ENCODE measurements around the gene ANKRD44. TPM values are rescaled to one million over a fixed set of nuclear protein-coding genes. Genes with fewer than 3 reads are reported as not detected.

ANKRD44 gene
- total and polyA plus RNA-seq, 2 of the 8 experiments (the other 6 are each of a cell fraction or from before 2014, with no cell fraction given) = 1.2 to 1.3 TPM

DNA sequence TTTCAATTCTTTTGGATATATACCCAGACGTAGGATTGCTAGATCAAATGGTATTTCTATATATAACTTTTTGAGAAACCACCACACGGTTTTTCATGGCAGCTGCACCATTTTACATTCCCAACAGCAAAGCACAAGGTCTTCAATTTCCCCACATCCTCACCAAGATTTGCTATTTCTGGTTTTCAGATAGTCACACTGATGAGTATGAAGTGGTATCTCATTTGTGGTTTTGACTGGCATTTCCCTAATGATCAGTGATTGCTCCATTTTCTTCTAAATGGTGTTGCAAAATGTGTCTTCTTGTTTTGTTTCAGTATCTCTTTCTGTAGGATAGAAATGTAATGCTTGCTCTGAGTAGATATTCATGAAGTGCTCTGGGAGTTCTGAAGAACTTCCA, 52.0 kb downstream of the ANKRD44 start:
- Histone ChIP-seq H2AFZ (ENCODE audit: low read length) (no peak overlapping the region), H3K56ac (replicated peaks; ENCODE audit: insufficient read length, low read depth, low read length) (no peak overlapping the region), H3K79me1 (ENCODE audit: low read depth, low read length) (no peaks in the 10 kb centered on the region), H2BK120ac (replicated peaks; ENCODE audit: low read depth, low read length) (no peak overlapping the region), H4K8ac (ENCODE audit: extremely low read depth, insufficient read depth, low read length) (no peak overlapping the region), H3K4me3 (ENCODE audit: extremely low read depth in 1 of 4, insufficient read depth in 2 of 4, low read depth in 3 of 4, low read length in 4 of 4) (no peak overlapping the region), H4K5ac (ENCODE audit: insufficient read length, low read depth, low read length) (no peak overlapping the region), H3K27me3 (replicated peaks in 1 of 4; ENCODE audit: control insufficient read depth in 3 of 4, extremely low read depth in 1 of 4, insufficient read depth in 3 of 4, low read length in 3 of 4) (no peaks in the 10 kb centered on the region; a peak in 1 of 7 replicates), H2AK5ac (ENCODE audit: low read depth, low read length) (no peak overlapping the region), H3K23me2 (ENCODE audit: low read depth, low read length) (no peaks in the 10 kb centered on the region), H2BK12ac (ENCODE audit: low read depth, low read length) (no peak overlapping the region), H2BK5ac (ENCODE audit: low read depth, low read length) (no peak overlapping the region), H3K27ac (ENCODE audit: low read depth, low read length) (no peak overlapping the region), H3K9ac (replicated peaks in 1 of 4; ENCODE audit: extremely low read depth in 1 of 4, low read depth in 3 of 4, low read length in 3 of 4) (no peak overlapping the region), H3K18ac (ENCODE audit: extremely low read depth, low read length) (no peak overlapping the region), H3K36me3 (ENCODE audit: control insufficient read depth in 2 of 4, insufficient read depth in 4 of 4, low read length in 3 of 4) (no peaks in the 10 kb centered on the region), H3K14ac (ENCODE audit: insufficient read length) (no peak overlapping the region), H3K79me2 (ENCODE audit: control insufficient read depth in 1 of 2, insufficient read depth in 2 of 2, low read length in 2 of 2) (no peaks in the 10 kb centered on the region), H3K4me1 (replicated peaks in 1 of 4; ENCODE audit: control insufficient read depth in 3 of 4, insufficient read depth in 4 of 4, low read length in 3 of 4) (no peaks in the 10 kb centered on the region), H2BK15ac (ENCODE audit: low read length) (no peak overlapping the region), H3K4me2 (ENCODE audit: insufficient read depth in 1 of 2, low read depth in 2 of 2, low read length in 2 of 2) (no peak overlapping the region), H3K4ac (replicated peaks; ENCODE audit: insufficient read length, low read depth, low read length) (no peak overlapping the region), H4K91ac (replicated peaks; ENCODE audit: insufficient read length, low read length) (no peak overlapping the region), H4K20me1 (replicated peaks in 1 of 2; ENCODE audit: control insufficient read depth in 1 of 2, insufficient read depth in 2 of 2, low read length in 2 of 2) (no peaks in the 10 kb centered on the region), H3K9me3 (ENCODE audit: insufficient read depth in 2 of 2, low read depth in 1 of 2, low read length in 1 of 2) (no peaks in the 10 kb centered on the region), H3K23ac (ENCODE audit: insufficient read length) (no peak overlapping the region), H2BK20ac (ENCODE audit: low read length) (no peak overlapping the region)
- no peak for DNase-seq (ENCODE audit: low read depth in 1 of 2, low spot score in 2 of 2)
- WGBS, 2 experiments (ENCODE audit: extremely low coverage in 1 of 2, insufficient coverage in 1 of 2, insufficient read length in 1 of 2, insufficient replicate concordance in 2 of 2, low coverage in 1 of 2, low lambda C conversion rate in 2 of 2, missing lambda C conversion rate in 1 of 2) = 90% methylated on average over 2 of the region's 2 CpGs; no CpG with 5 or more reads in 1 of the 2 experiments
- CTCF ChIA-PET (ENCODE audit: partially characterized antibody) = no interaction called here
- POLR2A ChIA-PET (ENCODE audit: partially characterized antibody) = no interaction called here
- FAIRE-seq = no peak
- no peak for TF ChIP-seq PHF8 (conservative IDR thresholded peaks at IDR 0.05; ENCODE audit: low read depth, low read length)
- no peak for TF ChIP-seq POLR2AphosphoS5 (IDR thresholded peaks at IDR 0.05; ENCODE audit: low read depth, low read length)
- no peak for TF ChIP-seq KDM4A (IDR thresholded peaks at IDR 0.05; ENCODE audit: low read depth, low read length, severe bottlenecking)
- no peak for TF ChIP-seq CHD1 (IDR thresholded peaks at IDR 0.05; ENCODE audit: low read depth, low read length)
- TF ChIP-seq HDAC2 (IDR thresholded peaks at IDR 0.05; ENCODE audit: borderline replicate concordance in 1 of 2, low read depth in 2 of 2, low read length in 2 of 2) = no peak
- no peak for TF ChIP-seq EGR1 (IDR thresholded peaks at IDR 0.05; ENCODE audit: borderline replicate concordance, low read depth, low read length)
- no peak for TF ChIP-seq KDM5A (IDR thresholded peaks at IDR 0.05; ENCODE audit: low read length)

Measured in H1 (cell line).